NCI-H1694 treated with DMSO at 0.1 percent for 48 hours (cell line): ENCODE measurements around the gene KIR2DL1.
"Not testable (repeated sequence)": the region's sequence is repeated elsewhere in the genome, so short reads cannot be mapped to it uniquely, and the experiment has no call there.

Source experiments
- DNase-seq: peaks from one replicate; lab custom pipeline; 2025; lab: John Stamatoyannopoulos, UW

Gene KIR2DL1

GRCh38 chr19:54769646-54770045 is at the start of gene KIR2DL1:
Gene KIR2DL1, plus strand, starts transcription at chr19:54769793. Its CDS starts 58 bp downstream, at chr19:54769851.
- not testable (repeated sequence) for DNase-seq

DNA sequence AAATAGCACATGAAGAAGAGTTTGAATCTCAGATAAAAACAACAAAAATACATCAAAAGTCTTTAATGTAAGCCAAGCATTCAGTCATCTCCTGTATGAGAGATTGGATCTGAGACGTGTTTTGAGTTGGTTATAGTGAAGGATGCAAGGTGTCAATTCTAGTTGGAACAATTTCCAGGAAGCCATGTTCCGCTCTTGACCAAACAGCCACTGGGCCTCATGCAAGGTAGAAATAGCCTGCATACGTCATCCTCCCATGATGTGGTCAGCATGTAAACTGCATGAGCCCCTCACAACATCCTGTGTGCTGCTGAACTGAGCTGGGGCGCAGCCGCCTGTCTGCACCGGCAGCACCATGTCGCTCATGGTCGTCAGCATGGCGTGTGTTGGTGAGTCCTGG is 45.5 kb upstream of the KIR2DL1 start, which contains the start of gene KIR3DL3:
TSS of gene KIR3DL3 (plus strand) at position 301 of the 400 bp plus-strand sequence. CDS start at position 356, 55 bp downstream.
- no peak for DNase-seq

DNA sequence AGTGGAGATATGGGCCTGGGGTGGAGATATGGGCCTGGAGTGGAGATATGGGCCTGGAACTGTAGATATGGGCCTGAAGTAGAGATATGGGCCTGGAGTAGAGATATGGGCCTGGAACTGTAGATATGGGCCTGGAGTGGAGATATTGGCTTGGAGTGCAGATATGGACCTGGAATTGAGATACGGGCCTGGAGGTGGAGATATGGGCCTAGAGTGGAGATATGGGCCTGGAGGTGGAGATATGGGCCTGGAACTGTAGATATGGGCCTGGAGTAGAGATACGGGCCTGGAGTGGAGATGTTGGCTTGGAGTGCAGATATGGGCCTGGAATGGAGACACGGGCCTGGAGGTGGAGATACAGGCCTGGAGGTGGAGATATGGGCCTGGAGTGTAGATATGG is 44.9 kb upstream of the KIR2DL1 start:
- DNase-seq, result no peak

DNA sequence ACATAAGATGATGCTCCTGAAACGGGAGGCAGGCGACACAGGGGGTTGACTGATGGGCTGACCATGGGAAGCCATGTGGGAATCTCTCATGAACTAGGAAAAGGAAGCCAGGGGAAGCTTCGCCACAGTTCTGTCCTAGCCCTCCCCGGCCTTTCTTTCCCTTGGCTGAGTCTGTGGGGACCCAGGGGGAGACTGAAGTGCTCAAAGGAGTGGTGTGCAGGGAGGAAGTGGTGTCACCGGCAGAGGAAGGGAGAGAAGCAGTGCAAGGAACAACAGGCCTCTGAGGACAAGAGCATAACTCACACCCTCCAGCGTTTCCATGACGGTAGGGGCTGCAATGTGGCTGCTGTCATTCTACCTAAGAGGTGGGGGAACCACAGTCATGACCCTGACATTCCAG is 44.3 kb upstream of the KIR2DL1 start:
- DNase-seq, result no peak

DNA sequence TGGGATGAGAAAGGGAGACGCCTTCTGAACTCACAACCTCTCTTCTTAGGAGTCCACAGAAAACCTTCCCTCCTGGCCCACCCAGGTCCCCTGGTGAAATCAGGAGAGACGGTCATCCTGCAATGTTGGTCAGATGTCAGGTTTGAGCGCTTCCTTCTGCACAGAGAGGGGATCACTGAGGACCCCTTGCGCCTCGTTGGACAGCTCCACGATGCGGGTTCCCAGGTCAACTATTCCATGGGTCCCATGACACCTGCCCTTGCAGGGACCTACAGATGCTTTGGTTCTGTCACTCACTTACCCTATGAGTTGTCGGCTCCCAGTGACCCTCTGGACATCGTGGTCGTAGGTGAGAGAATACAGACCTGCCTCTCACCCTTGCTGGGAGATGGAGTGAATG is 42.0 kb upstream of the KIR2DL1 start:
- no peak for DNase-seq

DNA sequence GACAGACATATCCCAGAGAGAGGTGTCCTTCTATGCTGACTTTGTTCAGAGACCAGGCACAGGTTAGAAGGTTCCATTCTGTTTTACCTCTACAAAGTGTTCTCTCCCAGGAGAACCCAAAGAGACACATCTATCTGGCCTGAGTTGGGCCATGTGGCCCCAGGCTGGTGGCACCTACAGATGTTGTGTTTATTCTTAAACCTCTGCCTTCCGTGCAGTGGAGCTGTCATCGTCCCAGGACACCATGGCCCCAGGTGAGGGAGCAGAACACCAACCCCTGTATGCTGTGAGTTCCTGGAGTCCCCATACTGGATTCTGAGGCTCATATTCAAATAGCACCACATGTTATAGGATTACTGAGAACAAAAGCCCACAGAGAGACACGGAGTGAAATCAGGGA is 41.4 kb upstream of the KIR2DL1 start:
- no peak for DNase-seq

GRCh38 chr19:54729416-54730188 is 40.0 kb upstream of the KIR2DL1 start:
- no peak for DNase-seq

GRCh38 chr19:54731191-54731590 is 38.4 kb upstream of the KIR2DL1 start:
- no peak for DNase-seq

- not testable (repeated sequence) for DNase-seq
These were observed 31.3 kb upstream of the KIR2DL1 start, which contains the start of gene KIR2DL3 for GRCh38 chr19:54738306-54738705. Gene KIR2DL3, plus strand, starts transcription at chr19:54738513. Its CDS starts 33 bp downstream, at chr19:54738546.

- no peak for DNase-seq
These were observed 30.9 kb upstream of the KIR2DL1 start for GRCh38 chr19:54738715-54739114.

GRCh38 chr19:54739587-54740497 is 29.8 kb upstream of the KIR2DL1 start:
- DNase-seq, result no peak

DNA sequence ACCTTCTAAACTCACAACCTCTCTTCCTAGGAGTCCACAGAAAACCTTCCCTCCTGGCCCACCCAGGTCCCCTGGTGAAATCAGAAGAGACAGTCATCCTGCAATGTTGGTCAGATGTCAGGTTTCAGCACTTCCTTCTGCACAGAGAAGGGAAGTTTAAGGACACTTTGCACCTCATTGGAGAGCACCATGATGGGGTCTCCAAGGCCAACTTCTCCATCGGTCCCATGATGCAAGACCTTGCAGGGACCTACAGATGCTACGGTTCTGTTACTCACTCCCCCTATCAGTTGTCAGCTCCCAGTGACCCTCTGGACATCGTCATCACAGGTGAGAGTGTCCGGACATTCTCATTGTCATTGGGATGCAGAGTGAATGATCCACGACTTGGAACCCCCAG is 27.6 kb upstream of the KIR2DL1 start:
- DNase-seq, result not testable (repeated sequence)

DNA sequence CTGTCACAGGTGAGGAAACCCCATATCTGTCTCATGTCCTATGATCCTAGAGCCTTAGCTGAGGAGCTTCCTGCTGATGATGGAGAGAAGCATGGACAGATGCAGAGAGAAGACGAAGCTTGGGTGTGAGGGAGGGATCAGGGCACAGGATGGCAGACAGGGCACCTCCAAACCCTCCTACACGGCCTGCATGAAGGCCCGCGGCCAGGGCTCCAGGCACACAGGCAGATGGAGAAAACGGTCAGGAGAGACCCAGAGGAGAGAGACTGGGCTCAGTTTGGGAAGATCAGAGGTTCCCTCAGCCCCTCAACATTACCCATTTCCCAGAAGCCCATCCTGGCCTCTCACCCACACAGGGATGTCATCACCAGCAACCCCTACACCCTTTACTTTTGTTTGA is 25.5 kb upstream of the KIR2DL1 start:
- DNase-seq, result not testable (repeated sequence)

- DNase-seq, result not testable (repeated sequence)
These were observed 21.8 kb upstream of the KIR2DL1 start for GRCh38 chr19:54747614-54748322.

DNA sequence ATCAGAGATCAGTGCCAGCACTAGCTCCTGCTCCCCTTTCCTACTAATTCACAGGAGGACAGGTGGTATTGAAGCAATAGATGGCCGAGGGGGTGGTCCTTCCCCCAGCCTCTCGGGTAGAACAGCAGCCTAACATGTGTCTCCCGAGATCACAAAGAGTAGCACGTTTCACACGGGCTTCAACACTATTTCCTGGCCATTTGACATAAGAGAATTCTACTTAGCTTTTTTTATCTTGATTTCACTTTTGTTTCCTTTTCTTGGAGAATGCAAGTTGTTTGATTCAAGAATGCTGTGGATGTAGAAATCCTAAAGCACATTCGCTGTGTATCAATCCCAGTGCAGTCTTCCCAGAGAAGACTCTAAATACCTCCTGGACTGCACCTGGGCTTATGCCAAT is 19.3 kb upstream of the KIR2DL1 start:
- not testable (repeated sequence) for DNase-seq

GRCh38 chr19:54756204-54757110 is 13.1 kb upstream of the KIR2DL1 start:
- DNase-seq, result not testable (repeated sequence)

DNA sequence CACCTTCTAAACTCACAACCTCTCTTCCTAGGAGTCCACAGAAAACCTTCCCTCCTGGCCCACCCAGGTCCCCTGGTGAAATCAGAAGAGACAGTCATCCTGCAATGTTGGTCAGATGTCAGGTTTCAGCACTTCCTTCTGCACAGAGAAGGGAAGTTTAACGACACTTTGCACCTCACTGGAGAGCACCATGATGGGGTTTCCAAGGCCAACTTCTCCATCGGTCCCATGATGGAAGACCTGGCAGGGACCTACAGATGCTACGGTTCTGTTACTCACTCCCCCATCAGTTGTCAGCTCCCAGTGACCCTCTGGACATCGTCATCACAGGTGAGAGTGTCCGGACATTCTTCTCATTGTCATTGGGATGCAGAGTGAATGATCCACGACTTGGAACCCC is 11.0 kb upstream of the KIR2DL1 start:
- DNase-seq, result not testable (repeated sequence)

- not testable (repeated sequence) for DNase-seq
These were observed 5.4 kb upstream of the KIR2DL1 start for GRCh38 chr19:54764219-54764618.

DNA sequence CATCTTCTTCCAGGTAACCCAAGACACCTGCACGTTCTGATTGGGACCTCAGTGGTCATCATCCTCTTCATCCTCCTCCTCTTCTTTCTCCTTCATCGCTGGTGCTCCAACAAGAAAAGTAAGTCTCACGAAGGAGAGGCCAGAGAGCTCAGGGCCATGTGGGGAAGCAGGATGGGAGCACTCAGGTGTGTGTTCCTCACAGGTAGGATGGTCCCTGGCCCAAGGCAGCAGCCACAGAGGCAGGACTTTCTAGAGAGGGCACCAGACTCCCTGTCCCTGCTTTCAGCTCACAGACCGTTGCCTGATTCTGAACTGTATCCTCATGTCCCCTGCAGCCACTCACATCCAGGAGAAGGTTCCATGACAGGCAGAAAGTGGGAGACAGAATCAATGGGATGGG is 3.1 kb upstream of the KIR2DL1 start:
- DNase-seq, result not testable (repeated sequence)

GRCh38 chr19:54770511-54770910 is 918 bp downstream of the KIR2DL1 start:
- DNase-seq, result not testable (repeated sequence)
